ENCODE data around the gene THEMIS2.
A peak's percentile ranks its signal among the peaks of the same experiment; 100 is the strongest.

Gene THEMIS2

DNA sequence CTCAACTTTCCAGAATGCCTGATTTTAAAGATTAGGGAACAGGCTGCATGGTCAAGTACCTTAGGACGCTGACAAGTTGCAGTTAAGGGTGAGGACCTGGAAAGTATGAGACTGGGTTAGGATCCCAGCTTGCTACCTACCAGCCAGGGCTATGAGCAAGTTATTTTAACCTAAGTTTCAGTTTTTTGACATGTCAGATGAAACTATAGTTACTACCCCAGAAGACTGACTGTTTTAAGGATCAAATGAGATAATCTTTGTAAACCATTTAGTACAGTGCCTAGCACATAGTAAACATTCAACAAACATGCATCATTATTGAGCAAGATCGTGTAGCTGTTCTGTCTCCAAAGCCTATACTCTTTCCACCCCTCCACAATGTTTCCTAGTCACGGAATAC, 14.4 kb downstream of the THEMIS2 start:
- DNase-seq: no peak

DNA sequence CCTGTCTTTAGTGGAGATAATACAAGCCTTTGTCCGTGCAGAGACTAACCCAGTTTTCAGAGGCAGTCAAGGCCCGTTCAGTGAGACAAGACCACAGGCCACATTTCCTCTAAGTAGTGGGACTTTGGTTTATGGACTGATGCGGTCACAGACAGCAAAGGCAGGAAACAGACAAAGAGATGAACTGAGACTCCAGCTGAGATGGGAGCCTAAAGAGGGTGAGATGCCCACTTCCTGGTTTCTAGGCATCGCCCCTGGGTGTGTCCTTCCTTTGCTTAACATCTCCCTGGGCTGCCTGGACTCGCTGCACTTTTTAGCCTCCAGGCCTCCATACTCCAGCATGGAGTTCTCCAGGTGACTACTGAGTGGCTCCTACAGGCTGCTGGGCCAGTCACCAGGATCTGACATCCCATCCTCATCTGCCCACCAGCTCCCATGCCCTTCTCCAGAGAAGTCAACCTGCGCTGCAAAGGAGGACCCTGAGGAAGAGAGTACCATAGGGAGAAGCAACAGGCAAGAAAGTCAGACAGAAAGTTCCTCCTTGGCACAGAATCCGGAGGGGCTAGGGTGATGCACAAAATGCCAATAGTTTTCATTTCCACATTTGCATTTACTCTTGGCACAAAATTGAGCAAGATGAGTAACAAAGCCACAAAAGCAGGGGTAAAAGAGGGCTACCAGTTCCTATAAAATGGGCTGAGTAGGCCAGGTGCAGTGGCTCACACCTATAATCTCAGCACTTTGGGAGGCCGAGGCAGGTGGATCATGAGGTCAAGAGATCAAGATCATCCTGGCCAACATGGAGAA, 15.1 kb downstream of the THEMIS2 start:
- peak; percentile 72 for DNase-seq

DNA sequence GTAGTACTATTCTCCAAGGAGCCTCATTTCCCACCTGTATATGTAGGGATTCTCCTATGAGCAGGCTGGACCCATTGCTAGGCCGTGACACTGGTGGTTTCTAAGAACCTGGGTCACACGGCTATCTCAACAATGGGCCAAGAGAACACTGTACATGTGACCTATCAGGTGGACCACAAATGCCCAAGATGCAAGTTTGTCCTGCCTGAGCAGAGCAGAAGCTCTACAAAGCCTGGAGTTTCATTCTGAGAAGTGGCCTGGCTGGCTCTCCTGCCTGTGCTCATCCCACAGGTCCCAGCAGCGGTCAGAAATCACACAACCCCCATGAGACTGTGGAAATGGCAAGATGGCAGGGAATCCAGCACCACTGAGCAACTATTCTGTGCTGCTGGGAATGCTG, 17.2 kb downstream of the THEMIS2 start:
- no peak for DNase-seq

DNA sequence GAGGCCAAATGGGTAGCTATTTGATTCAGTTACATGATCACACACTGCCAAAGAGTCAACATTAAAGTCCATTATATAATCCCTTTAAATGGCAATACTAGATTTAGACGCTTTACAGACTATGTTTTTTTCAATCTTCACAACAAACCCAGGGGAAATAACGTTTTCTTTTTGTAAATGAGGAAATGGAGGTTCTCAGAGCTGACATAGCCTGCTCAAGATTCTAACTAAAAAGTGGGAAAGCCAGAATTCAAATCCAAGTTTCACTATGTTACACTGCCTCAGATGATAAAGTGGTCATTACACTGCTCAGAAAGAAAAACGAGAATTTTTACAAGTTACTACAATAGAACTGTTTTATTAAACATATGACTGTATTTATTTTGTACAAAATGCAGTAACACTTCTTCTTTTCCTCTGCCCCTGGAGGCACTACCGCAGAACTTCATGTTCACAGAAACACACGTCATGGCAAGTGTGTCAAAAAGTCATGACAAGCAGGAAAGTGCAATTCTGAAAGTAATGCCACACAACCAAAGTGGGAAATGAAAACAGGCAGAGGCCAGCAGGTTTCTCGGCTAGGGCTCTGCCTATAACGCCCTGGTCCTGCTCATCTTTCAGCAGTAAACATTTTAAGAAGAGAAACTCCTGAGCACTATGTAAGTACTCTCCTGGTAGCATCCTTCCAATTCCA, 19.0 kb downstream of the THEMIS2 start:
- DNase-seq: peak; percentile 71

DNA sequence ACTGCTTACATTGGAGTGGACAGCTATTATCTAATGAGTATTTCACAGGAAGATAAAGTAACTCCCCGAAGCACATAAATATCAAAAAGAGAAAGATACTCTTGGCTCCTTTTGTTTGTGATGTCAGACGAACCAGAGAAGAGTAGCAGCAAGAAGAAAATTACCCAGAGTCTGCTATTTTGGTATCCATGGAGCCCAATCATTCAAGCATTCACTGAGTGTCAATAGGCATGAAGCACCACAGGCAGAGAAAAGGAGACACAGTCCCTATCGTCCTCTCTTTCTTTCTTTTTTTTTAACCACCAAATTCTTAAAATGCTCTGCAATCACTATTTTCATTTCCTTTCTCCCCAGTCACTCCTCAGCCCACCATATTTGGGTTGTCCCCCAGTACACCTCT, 22.2 kb downstream of the THEMIS2 start:
- DNase-seq: no peak

DNA sequence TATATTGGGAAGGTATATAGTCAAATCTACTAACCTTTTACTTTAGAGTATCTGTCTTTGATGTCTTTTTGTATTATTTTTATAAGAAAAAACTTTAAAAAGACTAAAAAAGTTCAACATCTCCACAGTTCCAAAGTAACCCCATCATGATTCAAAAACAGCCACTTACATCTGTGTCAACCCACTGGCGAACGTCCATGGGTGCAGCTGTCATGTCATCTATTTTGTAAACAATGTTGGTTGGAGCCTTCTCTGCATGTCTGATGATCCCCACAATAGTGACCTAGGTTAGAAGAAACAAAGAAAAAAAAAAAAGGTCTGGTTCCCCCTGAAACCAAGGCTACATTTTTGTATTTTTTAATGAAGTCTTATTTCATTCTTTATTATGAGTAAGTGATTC, 34.4 kb downstream of the THEMIS2 start:
- DNase-seq: no peak

DNA sequence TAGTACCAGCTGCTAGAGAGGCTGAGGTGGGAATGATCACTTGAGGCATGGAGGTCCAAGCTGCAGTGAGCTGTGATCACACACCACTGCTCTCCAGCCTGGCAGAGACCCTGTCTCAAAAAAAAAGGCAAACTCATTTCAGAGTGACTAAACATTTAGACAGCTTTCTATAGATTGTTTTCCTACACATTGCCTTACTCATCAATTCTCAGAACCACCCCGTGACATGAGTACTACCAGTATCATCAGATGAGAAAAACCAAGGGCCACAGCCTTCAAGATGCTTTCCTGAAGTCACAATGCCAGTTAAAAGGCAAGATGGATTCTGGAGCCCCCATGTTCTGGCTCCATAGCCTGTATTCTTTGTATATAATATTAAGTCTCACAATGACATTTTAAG, 40.1 kb downstream of the THEMIS2 start:
- no peak for DNase-seq

DNA sequence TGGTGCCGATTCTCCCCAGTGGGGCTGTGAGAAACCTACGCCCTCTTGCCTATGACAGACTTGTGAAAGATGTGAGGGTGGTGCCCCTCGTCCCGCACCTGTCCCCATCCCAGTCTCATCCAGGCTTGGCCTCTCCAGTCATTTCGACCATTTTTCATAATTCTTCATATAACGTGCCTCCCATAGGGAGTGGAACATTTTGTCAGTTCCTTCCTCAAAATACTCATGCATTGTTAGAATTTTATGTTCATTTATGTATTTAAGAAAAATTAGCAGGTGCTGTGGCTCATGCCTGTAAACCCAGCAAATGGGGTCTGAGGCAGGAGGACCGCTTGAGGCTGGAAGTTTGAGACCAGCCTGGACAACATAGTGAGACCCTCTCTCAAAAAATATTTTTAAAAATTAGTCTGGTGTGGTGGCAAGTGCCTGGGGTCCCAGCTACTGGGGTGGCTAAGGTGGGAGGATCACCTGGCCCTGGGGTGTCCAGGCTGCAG, 42.8 kb downstream of the THEMIS2 start:
- DNase-seq: no peak

DNA sequence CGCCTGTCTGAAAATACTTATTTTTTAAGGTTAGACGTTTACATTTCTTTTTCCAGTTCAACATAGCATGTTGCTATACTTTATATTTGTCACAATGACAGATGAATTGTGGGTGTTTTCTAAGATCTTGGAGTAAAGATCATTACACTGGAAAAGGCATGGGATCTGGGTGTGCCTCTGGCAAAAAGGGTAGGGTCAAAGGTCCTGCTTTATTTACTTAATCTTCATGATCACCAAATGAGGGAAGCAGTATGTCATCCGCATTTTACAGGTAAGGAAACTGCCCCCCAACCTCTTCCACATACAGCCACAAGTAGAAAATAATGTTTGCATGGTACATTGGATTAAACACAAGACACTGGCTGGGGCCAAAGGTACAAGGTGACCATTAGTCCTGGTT, 49.9 kb downstream of the THEMIS2 start:
- no peak for DNase-seq

DNA sequence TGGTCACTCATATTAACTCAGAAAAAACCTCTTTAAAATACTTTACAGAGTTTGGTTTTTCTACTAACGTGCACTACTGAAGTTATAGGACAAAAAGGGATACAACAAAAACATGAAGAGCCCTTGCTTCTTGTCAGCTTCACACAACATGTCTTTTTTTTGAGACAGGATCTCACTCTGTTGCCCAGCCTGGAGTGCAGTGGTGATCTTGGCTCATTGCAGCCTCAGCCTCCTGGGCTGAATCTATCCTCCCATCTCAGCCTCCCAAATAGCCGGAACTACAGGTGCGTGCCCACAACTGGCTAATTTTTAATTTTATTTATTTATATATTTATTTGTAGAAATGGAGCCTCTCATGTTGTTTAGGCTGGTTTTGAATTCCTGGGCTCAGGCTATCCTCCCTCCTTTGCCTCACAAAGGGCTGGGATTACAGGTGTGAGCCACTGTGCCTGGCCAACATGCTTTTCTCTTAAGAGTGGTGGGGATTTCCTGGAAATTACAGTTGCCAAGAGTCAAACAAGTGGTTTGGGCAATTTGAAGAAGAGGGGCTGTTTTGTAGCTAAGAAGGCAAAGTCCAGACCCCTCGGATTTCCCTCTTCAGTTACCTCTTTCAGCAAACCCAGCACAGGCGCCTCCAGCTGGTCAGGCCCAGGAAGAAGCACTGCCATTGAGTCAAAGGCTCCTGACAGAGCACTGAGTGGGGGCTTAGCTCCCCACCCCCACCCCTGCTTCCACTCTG, 56.0 kb downstream of the THEMIS2 start:
- DNase-seq: no peak

DNA sequence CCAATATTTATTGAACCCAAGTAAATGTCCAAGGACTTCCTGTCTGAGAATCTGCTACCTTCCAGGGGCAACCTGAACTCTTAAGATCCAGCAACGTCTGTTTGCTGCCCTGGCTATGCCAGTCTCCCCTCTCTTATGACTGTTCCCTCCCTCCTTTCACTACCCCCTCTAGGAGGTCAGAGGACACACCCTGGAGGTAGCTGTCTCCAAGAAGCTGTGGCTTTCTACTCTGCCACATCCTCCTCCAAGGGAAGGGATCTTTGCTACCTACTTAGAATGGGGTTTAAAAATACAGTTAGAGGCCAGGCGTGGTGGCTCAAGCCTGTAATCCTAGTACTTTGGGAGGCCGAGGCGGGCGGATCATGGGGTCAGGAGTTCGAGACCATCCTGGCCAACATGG, 58.8 kb downstream of the THEMIS2 start:
- no peak for DNase-seq

DNA sequence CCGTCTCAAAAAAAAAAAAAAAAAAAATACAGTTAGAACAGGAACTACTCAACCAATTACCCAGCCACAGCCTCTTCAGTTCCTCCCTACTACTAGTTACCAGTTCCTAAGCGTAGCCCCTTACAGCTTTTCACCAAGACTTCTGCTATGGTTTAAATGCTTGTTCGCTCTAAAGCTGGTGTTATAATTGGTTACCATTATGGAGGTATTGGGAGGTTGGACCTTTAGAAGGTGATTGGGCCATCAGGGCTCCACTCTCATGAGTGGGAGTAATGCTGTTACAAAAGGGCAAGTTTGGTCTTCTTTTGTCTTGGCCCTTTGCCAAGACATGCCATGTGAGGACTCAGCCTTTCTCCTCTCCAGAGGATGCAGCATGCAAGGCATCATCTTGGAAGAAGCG, 59.4 kb downstream of the THEMIS2 start:
- no peak for DNase-seq

DNA sequence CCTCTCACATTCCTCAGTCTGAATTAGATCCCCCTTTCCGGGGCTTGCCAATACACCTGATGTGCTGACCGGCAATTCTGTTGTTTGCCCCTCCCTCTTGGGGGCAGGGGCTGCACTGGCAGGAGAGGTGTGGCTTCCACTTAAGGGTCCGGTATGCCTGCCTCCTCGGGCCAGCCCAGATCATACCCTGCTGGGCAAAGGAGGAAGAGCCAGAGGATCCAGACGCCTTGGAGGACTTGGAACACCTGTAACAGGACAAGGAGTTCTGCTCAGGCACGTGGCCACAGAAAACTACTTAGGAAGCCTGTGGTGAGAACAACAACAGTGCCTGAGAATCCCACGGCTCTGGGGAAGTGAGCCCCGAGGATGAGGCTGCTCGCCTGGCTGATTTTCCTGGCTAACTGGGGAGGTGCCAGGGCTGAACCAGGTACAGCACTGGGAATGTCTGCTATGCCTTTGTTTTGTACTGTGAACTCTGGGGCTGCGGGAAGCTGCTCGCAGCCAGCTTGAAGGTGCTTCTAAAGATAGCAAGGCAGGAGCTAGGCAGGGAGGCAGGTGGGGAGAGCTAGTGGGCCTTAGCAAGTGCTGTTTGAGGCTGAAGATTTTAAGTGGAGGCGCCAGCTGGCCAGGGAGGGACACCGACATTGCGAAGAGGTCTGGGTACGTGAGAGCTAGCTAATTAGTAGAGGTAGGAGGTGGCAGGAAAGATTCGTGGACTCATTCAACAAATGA, 62.6 kb downstream of the THEMIS2 start, which contains the start of gene SMPDL3B:
SMPDL3B (plus strand) TSS at position 183 of the 732 bp plus-strand sequence; CDS start at position 367, 184 bp downstream.
- no peak for DNase-seq

DNA sequence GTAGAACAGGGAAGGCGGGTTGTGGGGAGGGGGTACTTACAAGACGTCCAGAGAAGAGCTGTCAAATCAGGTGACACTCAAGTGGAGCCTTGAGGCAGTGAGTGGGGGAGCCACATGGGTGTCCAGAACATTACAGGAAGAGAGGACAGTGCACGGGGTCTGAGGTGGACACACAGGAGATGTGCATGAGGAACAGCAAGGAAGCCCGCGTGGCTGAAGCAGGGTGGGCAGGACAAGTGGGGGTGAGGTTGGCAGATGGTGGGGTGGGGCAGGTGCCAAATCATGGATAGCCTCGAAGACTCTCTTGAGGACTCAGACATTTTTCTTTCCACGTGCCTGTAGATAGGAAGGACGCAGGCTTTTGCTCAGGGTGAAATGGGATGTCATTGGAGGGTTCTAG, 63.4 kb downstream of the THEMIS2 start:
- no peak for DNase-seq

All from CD4-positive, alpha-beta T cell treated with Interleukin-10 for 1 hour (primary cell).